NCI-H345 treated with DMSO at 0.1 percent for 48 hours (cell line): ENCODE measurements around the gene ZBTB45.
A peak's percentile ranks its signal among the peaks of the same experiment; 100 is the strongest.

Experiments used
- DNase-seq: peaks from one replicate; lab custom pipeline; 2025; ENCODE audit not compliant: unreplicated experiment; lab: John Stamatoyannopoulos, UW

ZBTB45 gene

GRCh38 chr19:58519355-58520256, at the start of gene ZBTB45:
ZBTB45 (minus strand) TSS chr19:58519810; CDS start chr19:58517673, 2,137 bp downstream.
- peak; percentile 84 for DNase-seq

GRCh38 chr19:58568453-58569130, 49.0 kb upstream of the ZBTB45 start:
- no peak for DNase-seq

GRCh38 chr19:58566989-58567388, 47.4 kb upstream of the ZBTB45 start:
- DNase-seq: no peak

GRCh38 chr19:58563823-58564222, 44.2 kb upstream of the ZBTB45 start:
- no peak for DNase-seq

GRCh38 chr19:58563034-58563573, 43.5 kb upstream of the ZBTB45 start:
- no peak for DNase-seq

GRCh38 chr19:58562122-58563033, 42.8 kb upstream of the ZBTB45 start:
- no peak for DNase-seq

- DNase-seq: no peak
Observed at GRCh38 chr19:58561373-58562121, 41.9 kb upstream of the ZBTB45 start.

- no peak for DNase-seq
Observed at GRCh38 chr19:58560921-58561320, 41.3 kb upstream of the ZBTB45 start.

GRCh38 chr19:58560007-58560887, 40.6 kb upstream of the ZBTB45 start:
- no peak for DNase-seq

GRCh38 chr19:58559275-58560006, 39.8 kb upstream of the ZBTB45 start:
- DNase-seq: no peak

- no peak for DNase-seq
Observed at GRCh38 chr19:58558623-58559274, 39.1 kb upstream of the ZBTB45 start.

- DNase-seq: no peak
Observed at GRCh38 chr19:58558066-58558622, 38.5 kb upstream of the ZBTB45 start, which contains the start of gene UBE2M. UBE2M (minus strand) TSS chr19:58558611; CDS start chr19:58558381, 230 bp downstream.

- no peak for DNase-seq
Observed at GRCh38 chr19:58557221-58558065, 37.8 kb upstream of the ZBTB45 start.

GRCh38 chr19:58556622-58557220, 37.1 kb upstream of the ZBTB45 start:
- no peak for DNase-seq

- DNase-seq: no peak
Observed at GRCh38 chr19:58555920-58556621, 36.5 kb upstream of the ZBTB45 start.
